ENCODE results near the gene CCDC169.
A peak's percentile ranks its signal among the peaks of the same experiment; 100 is the strongest.

DNA sequence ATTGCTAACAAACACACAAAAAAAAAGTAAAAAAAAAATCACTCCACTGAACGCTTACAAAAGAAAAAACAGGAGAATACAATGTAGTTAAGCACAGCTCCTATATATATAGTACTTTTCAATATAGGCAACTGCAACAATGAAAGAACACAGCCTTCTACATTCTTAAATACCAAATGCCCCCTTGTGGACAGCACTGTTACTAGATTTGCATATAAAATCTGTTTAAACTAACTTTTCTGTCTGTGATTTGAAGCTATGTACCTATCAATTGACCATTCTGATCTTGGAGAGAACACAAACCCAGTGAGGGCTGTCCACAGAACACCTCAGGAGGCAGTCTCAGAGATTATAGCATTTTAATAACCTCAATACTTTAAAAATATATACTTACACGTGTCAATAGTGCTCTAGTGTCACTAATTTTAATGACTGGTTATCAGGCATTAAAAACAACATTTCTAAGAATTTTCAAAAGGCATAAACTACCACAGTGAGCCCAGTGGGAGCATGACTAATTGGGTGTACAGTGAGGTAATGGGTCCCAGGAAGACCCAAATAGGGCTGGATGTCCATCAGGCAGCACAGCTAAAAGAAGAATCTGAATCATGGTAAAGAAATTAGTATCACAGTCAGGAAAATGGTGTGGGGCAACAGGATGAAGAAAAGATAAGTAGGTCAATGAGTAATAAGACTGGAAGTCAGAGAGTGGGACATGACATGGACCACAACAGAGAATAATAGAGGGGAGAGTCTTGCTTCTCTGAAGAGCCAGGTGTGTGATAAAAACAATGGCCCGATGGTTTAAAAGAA is 22.2 kb downstream of the CCDC169 start:
- TF ChIP-seq, protein P1, sequence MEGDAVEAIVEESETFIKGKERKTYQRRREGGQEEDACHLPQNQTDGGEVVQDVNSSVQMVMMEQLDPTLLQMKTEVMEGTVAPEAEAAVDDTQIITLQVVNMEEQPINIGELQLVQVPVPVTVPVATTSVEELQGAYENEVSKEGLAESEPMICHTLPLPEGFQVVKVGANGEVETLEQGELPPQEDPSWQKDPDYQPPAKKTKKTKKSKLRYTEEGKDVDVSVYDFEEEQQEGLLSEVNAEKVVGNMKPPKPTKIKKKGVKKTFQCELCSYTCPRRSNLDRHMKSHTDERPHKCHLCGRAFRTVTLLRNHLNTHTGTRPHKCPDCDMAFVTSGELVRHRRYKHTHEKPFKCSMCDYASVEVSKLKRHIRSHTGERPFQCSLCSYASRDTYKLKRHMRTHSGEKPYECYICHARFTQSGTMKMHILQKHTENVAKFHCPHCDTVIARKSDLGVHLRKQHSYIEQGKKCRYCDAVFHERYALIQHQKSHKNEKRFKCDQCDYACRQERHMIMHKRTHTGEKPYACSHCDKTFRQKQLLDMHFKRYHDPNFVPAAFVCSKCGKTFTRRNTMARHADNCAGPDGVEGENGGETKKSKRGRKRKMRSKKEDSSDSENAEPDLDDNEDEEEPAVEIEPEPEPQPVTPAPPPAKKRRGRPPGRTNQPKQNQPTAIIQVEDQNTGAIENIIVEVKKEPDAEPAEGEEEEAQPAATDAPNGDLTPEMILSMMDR (IDR thresholded peaks at IDR 0.05), result peak in 5 of 6 experiments; percentile 42 to 72 (median 53)
- no peak for TF ChIP-seq POLR2A (IDR thresholded peaks at IDR 0.05)

Data from esophagus squamous epithelium (tissue), 4 donors.